Gastroesophageal sphincter (tissue), 3 donors: Measurements from ENCODE around the gene CSNK2A3.

Experiments
- EP300 ChIP-seq: sonication (generic); formaldehyde crosslinking; IDR thresholded peaks from one replicate; pipeline ENCODE4 v1.6.1; 2017; ENCODE audit warnings: antibody characterized with exemption, mild to moderate bottlenecking
- POLR2A ChIP-seq, 2 donors: fragments of 450-650 bp; IDR thresholded peaks; one replicate each; pipeline ENCODE4 v1.6.1; 2017; ENCODE audit warnings: antibody characterized with exemption in 2 of 2, mild to moderate bottlenecking in 2 of 2, moderate library complexity in 1 of 2
- POLR2AphosphoS5 ChIP-seq: sonication (generic); formaldehyde crosslinking; IDR thresholded peaks from one replicate; pipeline ENCODE4 v1.6.1; 2017; ENCODE audit warnings: antibody characterized with exemption
- TF ChIP-seq, protein P1 (sequence below), 4 experiments: fragments of 200-600 bp in 2 of 4; fragments of 450-650 bp in 2 of 4; sonication (generic) in 1 of 4; IDR thresholded peaks; one replicate each; pipeline ENCODE4 v1.5.1; 2017 to 2019; ENCODE audit warnings: antibody characterized with exemption in 4 of 4, mild to moderate bottlenecking in 2 of 4, moderate library complexity in 2 of 4

DNA sequence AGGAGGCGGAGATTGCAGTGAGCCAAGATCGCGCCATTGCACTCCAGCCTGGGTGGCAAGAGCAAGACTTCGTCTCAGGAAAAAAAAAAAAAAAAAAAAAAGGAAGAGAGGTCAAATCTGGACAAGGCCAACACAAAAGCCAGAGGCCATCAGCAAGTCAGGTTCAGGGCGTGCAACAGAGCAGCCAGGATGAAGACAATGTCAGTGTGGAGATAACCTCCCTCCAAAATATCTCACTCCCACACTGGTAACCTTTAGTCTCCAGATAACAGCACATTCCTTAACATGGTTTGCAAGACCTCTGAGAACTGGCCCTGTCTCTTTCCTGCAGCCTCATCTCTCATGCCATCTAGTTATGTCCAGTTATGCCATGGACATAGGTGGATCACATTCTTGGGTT, 4.7 kb downstream of the CSNK2A3 start:
- TF ChIP-seq, protein P1, sequence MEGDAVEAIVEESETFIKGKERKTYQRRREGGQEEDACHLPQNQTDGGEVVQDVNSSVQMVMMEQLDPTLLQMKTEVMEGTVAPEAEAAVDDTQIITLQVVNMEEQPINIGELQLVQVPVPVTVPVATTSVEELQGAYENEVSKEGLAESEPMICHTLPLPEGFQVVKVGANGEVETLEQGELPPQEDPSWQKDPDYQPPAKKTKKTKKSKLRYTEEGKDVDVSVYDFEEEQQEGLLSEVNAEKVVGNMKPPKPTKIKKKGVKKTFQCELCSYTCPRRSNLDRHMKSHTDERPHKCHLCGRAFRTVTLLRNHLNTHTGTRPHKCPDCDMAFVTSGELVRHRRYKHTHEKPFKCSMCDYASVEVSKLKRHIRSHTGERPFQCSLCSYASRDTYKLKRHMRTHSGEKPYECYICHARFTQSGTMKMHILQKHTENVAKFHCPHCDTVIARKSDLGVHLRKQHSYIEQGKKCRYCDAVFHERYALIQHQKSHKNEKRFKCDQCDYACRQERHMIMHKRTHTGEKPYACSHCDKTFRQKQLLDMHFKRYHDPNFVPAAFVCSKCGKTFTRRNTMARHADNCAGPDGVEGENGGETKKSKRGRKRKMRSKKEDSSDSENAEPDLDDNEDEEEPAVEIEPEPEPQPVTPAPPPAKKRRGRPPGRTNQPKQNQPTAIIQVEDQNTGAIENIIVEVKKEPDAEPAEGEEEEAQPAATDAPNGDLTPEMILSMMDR (IDR thresholded peaks at IDR 0.05): no peak
- TF ChIP-seq POLR2A (IDR thresholded peaks at IDR 0.05) (no peak), EP300 (no peak), POLR2AphosphoS5 (no peak)
